K562 (cell line): ENCODE results near the gene TENT4B. TPM values are rescaled to one million over a fixed set of nuclear protein-coding genes. Genes with fewer than 3 reads are reported as not detected.

Experiments used
- FOXJ2 ChIP-seq: fragments of 200-800 bp; sonication (Bioruptor generic); IDR thresholded peaks from 2 replicates; pipeline ENCODE4 v1.6.1; 2016; ENCODE audit warnings: missing genetic modification characterization, missing compliant biosample characterization
- KDM5B ChIP-seq: fragments of 200-600 bp; sonication (generic); IDR thresholded peaks from 2 replicates; pipeline ENCODE4 v1.6.1; 2012; ENCODE audit warnings: low read depth, mild to moderate bottlenecking, moderate library complexity, low read length, control low read depth, inconsistent platforms; ENCODE audit not compliant: insufficient replicate concordance
- RB1 ChIP-seq: fragments of 450-650 bp; IDR thresholded peaks from 2 replicates; pipeline ENCODE4 v1.6.1; 2017; ENCODE audit warnings: low read depth, mild to moderate bottlenecking
- RBM34 ChIP-seq: fragments of 200-400 bp; formaldehyde crosslinking; IDR thresholded peaks from 2 replicates; pipeline ENCODE4 v1.6.1; 2018; ENCODE audit warnings: low read length, borderline replicate concordance; ENCODE audit not compliant: insufficient read depth
- SIN3A ChIP-seq, 2 experiments: fragments of 150-350 bp in 1 of 2; IDR thresholded peaks; 2 replicates each; pipeline ENCODE4 v1.6.1; 2011 to 2016; ENCODE audit warnings: borderline replicate concordance in 2 of 2, low read depth in 2 of 2, low read length in 2 of 2, mild to moderate bottlenecking in 2 of 2, moderate library complexity in 2 of 2; ENCODE audit not compliant: control insufficient read depth in 1 of 2
- SRSF7 ChIP-seq: fragments of 200-400 bp; formaldehyde crosslinking; optimal IDR thresholded peaks from 2 replicates; pipeline ENCODE3; 2017; ENCODE audit warnings: mild to moderate bottlenecking, low read depth, low read length
- ZBTB5 ChIP-seq: fragments of 450-650 bp; IDR thresholded peaks from 2 replicates; pipeline ENCODE4 v1.6.1; 2017; ENCODE audit warnings: antibody characterized with exemption
- polyA plus RNA-seq, 8 experiments: library from polyadenylated mRNA; depleted of rRNA in 4 of 8; stranded (reverse) in 5 of 8; unstranded in 3 of 8; fragments of >200 nt; fragmentation: Nextera tagmentation in 2 of 8; fragmentation: Illumina TruSeq in 1 of 8; extraction: Ambion mirVana in 2 of 8; extraction: Trizol in 1 of 8; gene quantifications; 2 replicates each; pipeline versions ENCODE4 v1.2.1 to v1.2.3, GENCODE V29; 2011 to 2014; ENCODE audit warnings: inconsistent platforms in 1 of 8, missing spikeins in 1 of 8
- total RNA-seq, 7 experiments: library from RNA; depleted of rRNA in 6 of 7; stranded (reverse); fragments of >200 nt in 6 of 7; fragmentation: Illumina TruSeq in 2 of 7; extraction: Trizol in 2 of 7; gene quantifications; 2 replicates each; pipeline versions ENCODE4 v1.2.1 to v1.2.3, GENCODE V29; 2011 to 2021; ENCODE audit warnings: low replicate concordance in 1 of 7
- TF ChIP-seq, protein P1 (sequence below), 2 experiments: IDR thresholded peaks; 2 replicates each; pipeline ENCODE4 v1.6.1; 2012; ENCODE audit warnings: improper control_type of control experiment in 2 of 2, low read depth in 2 of 2, low read length in 2 of 2, borderline replicate concordance in 1 of 2

The TENT4B gene
- total and polyA plus RNA-seq, 9 of the 15 experiments (the other 6 are each of a cell fraction or from before 2014, with no cell fraction given): 5.2 to 8.4 (median 7.0) TPM

GRCh38 chr16:50153596-50154419 lies 702 bp downstream of the TENT4B start (continued):
- TF ChIP-seq SIN3A (IDR thresholded peaks at IDR 0.05; ENCODE audit: borderline replicate concordance in 2 of 2, control insufficient read depth in 1 of 2, low read depth in 2 of 2, low read length in 2 of 2) (peak; percentile 5 to 19; a peak in 1 of 4 replicates), SRSF7 (no peak), RBM34 (0 out of 2 replicates have a peak, but pooled peaks have one; percentile 44), RB1 (0 out of 2 replicates have a peak, but pooled peaks have one; percentile 9), KDM5B (peak; percentile 25), ZBTB5 (no peak), FOXJ2 (tag) (0 out of 2 replicates have a peak, but pooled peaks have one; percentile 44)
- TF ChIP-seq, protein P1, sequence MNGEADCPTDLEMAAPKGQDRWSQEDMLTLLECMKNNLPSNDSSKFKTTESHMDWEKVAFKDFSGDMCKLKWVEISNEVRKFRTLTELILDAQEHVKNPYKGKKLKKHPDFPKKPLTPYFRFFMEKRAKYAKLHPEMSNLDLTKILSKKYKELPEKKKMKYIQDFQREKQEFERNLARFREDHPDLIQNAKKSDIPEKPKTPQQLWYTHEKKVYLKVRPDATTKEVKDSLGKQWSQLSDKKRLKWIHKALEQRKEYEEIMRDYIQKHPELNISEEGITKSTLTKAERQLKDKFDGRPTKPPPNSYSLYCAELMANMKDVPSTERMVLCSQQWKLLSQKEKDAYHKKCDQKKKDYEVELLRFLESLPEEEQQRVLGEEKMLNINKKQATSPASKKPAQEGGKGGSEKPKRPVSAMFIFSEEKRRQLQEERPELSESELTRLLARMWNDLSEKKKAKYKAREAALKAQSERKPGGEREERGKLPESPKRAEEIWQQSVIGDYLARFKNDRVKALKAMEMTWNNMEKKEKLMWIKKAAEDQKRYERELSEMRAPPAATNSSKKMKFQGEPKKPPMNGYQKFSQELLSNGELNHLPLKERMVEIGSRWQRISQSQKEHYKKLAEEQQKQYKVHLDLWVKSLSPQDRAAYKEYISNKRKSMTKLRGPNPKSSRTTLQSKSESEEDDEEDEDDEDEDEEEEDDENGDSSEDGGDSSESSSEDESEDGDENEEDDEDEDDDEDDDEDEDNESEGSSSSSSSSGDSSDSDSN (IDR thresholded peaks at IDR 0.05; ENCODE audit: borderline replicate concordance in 1 of 2, low read depth in 2 of 2, low read length in 2 of 2): peak in 1 of 2 experiments; percentile 75; a peak in 1 of 4 replicates
- TF ChIP-seq, all 486 proteins: peak for 28
